SHP77 treated with DMSO at 0.1 percent for 48 hours (cell line): Measurements from ENCODE around the gene PADI4.
"Not testable (repeated sequence)": the region's sequence is repeated elsewhere in the genome, so short reads cannot be mapped to it uniquely, and the experiment has no call there.

Experiments used
- DNase-seq: peaks from one replicate; lab custom pipeline; 2025; lab: John Stamatoyannopoulos, UW

PADI4 gene

DNA sequence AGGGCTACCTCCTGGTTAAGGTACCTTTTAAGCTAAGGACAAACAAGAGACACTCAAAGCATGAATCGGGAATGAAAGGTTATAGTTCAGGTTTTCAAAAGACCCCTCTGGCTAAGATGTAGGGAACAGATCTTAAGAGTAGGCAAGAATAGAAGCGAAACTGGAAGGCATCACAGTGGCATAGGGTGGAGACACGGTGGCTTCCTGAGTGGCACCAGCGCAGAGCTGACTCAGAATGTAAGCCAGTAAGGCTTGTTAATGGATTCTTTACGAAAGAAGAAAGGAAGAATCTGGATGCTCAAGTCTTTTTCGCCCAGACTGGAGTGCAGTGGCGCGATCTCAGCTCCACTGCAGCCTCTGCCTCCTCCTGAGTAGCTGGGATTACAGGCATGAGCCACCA, 85.2 kb downstream of the PADI4 start:
- DNase-seq, result no peak

DNA sequence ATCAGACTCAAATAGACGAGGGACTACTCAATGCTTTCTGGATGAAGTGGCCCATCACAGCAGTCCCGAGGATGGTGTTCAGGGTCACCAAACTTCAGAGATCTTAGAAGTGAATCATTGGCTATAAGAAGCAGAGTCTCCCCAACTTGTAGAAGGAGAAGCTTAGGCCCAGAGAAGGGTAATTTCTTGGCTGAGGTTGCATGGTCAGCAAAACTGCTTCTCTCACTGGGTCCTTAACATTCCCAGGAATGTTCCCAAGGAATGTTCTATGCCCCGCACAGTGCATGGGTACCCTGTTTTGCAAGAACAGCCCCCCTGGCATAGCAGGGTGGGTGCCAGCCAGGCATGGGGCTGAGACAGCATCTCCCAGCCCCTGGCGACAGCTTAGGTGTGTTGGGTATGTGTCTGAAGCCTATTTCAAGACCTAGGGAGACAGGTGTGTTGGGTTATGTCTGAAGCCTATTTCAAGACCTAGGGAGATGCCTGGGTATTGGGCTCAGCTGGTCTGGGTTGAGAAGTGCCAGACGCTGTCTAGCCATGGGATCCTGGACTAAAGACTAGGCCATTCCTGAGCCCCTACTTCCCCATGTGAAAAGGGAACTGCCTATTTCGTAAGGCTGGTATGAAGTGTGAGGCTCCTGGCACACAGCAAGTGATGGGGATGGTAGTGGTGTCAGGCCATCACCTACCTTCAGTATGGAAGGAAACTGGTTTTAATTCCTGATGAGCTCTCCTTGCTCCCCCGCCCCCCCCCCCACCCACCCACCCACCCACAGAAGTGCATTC, 90.1 kb downstream of the PADI4 start:
- no peak for DNase-seq

GRCh38 chr1:17400725-17401341, 92.8 kb downstream of the PADI4 start:
- DNase-seq, result no peak

DNA sequence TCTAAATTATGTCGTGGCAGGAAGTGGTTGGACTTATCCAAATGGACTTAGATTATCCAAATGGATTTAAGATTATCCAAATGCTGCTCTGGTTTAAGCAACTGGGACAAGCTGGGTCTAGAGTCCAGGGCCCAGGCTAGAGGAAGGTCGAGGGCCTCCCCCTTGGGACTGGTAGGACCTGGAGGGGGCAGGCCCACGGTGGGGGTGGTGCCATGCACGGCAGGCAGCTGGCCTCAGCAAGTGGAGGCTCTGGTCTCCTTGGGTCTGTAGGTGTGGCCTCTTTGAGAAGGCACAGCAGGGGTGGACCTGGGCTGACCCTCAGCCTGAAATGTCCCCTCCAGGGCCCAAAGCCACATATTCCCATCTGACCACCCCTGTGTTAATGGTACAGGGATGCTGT, 93.8 kb downstream of the PADI4 start:
- DNase-seq, result no peak

DNA sequence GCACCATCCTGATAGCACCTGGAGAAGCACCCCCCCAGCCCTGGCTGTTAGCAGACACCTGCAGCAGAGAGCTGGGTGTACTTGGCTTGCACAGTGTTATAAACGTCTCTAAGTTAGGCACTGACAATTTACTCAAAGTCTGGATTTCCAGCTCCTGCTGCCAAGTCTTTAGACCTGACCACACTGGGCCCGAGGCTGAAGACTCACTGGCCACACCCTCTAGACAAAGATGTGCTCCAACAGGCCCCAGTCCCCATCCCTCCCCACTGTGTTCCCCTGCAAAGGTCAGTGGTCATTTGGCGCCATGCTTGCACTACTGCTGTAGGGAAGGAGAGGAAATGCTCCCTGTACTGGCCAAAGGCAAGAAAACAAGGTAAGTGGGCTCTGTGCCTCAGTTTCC, 95.1 kb downstream of the PADI4 start:
- no peak for DNase-seq

DNA sequence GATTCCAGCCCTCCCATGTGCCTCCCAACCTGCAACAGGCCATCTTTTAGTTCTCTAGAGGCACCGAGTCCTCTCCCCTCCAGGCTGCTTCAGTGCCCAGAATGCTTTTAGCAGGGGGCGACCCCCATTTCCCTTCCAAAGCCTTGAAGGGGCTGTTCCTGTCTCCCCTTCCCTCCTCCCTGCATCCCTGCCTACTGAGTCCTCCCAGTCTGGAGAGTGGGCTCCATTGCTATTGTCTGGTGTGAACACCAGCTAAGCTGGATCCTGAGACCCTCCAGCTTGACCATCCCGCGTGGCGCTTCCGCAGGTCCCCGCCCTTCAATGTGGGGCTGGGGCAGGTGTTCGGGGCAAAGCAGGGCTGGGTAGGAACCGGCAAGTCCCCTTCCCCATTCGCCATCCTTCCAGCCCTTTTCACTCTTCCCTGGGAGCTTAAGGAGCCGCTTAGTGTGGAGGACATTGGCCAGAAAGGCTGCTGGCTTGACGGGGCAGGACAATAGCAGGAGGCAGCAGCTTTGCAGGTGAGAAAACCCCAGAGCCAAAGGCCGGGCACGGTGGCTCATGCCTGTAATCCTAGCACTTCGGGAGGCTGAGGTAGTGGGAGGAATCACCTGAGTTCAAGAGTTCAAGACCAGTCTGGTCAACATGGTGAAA, 96.2 kb downstream of the PADI4 start:
- no peak for DNase-seq

GRCh38 chr1:17404820-17405219, 96.8 kb downstream of the PADI4 start:
- no peak for DNase-seq

GRCh38 chr1:17405898-17406759, 98.1 kb downstream of the PADI4 start:
- no peak for DNase-seq

GRCh38 chr1:17406760-17407475, 98.9 kb downstream of the PADI4 start:
- DNase-seq, result not testable (repeated sequence)

- DNase-seq, result not testable (repeated sequence)
Measured at GRCh38 chr1:17407786-17408514, 100.0 kb downstream of the PADI4 start.

GRCh38 chr1:17409391-17409811, 101.4 kb downstream of the PADI4 start:
- no peak for DNase-seq

GRCh38 chr1:17412093-17412870, 104.3 kb downstream of the PADI4 start:
- no peak for DNase-seq
